Osteoblast (primary cell): Measurements from ENCODE around the gene PMS1. TPM values are rescaled to one million over a fixed set of nuclear protein-coding genes. Genes with fewer than 3 reads are reported as not detected.

Experiments
- DNase-seq: peaks from one replicate; pipeline ENCODE4 v3.0.0; 2011; ENCODE audit warnings: low spot score, mixed read lengths; ENCODE audit not compliant: insufficient read length; ENCODE audit errors: missing footprints
- H2AFZ ChIP-seq: 2 replicates; pipeline ENCODE4 v1.6.0; 2011; ENCODE audit warnings: mild to moderate bottlenecking, low read length
- H3K27ac ChIP-seq: 2 replicates; pipeline ENCODE4 v1.5.1; 2011; ENCODE audit warnings: mild to moderate bottlenecking, low read depth, low read length, moderate library complexity
- H3K27me3 ChIP-seq: 2 replicates; pipeline ENCODE4 v1.6.0; 2012; ENCODE audit warnings: mild to moderate bottlenecking, control low read depth, inconsistent platforms, low read length, moderate library complexity; ENCODE audit not compliant: insufficient read depth
- H3K36me3 ChIP-seq: 2 replicates; pipeline ENCODE4 v1.5.1; 2011; ENCODE audit warnings: mild to moderate bottlenecking, low read length, control low read depth, moderate library complexity; ENCODE audit not compliant: insufficient read depth
- H3K4me1 ChIP-seq: 2 replicates; pipeline ENCODE4 v1.5.1; 2011; ENCODE audit warnings: mild to moderate bottlenecking, low read length, control low read depth, moderate library complexity; ENCODE audit not compliant: insufficient read depth
- H3K4me2 ChIP-seq: 2 replicates; pipeline ENCODE4 v1.6.0; 2011; ENCODE audit warnings: mild to moderate bottlenecking, low read length; ENCODE audit not compliant: insufficient read depth
- H3K4me3 ChIP-seq: fragments of 200-600 bp; sonication (generic); 3 replicates; pipeline ENCODE4 v1.5.1; 2012; ENCODE audit warnings: mild to moderate bottlenecking, low read length, inconsistent platforms; ENCODE audit not compliant: insufficient read depth
- H3K79me2 ChIP-seq: 2 replicates; pipeline ENCODE4 v1.6.0; 2012; ENCODE audit warnings: mild to moderate bottlenecking, low read length, control low read depth, inconsistent platforms; ENCODE audit not compliant: insufficient read depth
- H3K9me3 ChIP-seq: 2 replicates; pipeline ENCODE4 v1.5.1; 2011; ENCODE audit warnings: low read depth, low read length, control low read depth
- H4K20me1 ChIP-seq: 2 replicates; pipeline ENCODE4 v1.6.0; 2012; ENCODE audit warnings: mild to moderate bottlenecking, low read length, control low read depth; ENCODE audit not compliant: insufficient read depth
- total RNA-seq: library from RNA; depleted of rRNA; stranded (reverse); fragments of >200 nt; gene quantifications from 2 replicates; pipeline ENCODE4 v1.2.3, GENCODE V29; 2012
- TF ChIP-seq, protein P1 (sequence below): IDR thresholded peaks from 2 replicates; pipeline ENCODE4 v1.5.1; 2011; ENCODE audit warnings: mild to moderate bottlenecking, low read depth, low read length, moderate library complexity; ENCODE audit errors: extremely low read depth

PMS1 gene
- total RNA-seq, 1 donor = 29.3 TPM

DNA sequence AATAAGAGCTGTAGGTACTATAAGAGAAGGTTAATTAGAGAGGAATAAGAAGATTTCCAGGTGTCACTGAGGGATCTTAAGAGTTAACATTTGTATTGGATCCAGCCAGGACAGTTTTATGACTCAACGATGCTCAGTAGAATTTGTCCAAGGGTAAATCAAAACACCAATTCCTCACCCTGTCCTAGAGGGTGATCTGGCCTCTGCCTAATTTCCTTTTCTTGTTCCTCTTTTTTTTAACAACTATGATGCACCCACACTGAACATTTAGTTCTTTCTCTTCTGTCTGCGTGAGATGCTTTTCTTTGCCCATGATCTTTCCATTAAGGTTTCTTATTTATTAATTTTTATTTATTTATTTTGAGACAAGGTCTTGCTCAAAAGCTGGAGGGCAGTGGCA is 92.0 kb downstream of the PMS1 start:
- no peak for DNase-seq
- no peaks in the 10 kb centered on the region for H3K9me3 ChIP-seq

DNA sequence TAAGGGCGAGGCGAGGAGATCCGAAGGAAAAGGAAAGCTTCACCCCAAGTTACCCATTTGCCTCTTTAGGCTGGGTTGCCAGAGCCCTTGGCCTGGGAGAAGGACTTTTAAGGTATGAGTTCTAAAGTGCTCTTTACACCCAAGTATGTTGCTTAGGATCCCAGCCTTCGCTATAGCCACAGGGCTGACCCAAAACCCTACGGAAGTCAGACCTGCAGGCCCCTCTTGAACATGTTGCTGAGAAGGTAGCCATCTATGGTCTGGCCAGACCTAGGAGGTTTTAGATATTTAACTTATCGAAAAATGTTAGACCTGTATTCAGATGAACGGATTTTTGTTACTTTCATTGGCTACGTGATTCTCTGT is 95.4 kb downstream of the PMS1 start:
- no peaks in the 10 kb centered on the region for H3K27me3 ChIP-seq
- H3K4me2 ChIP-seq = no peak overlapping the region
- H3K4me3 ChIP-seq = no peak overlapping the region
- DNase-seq = no peak
- no peaks in the 10 kb centered on the region for H3K9me3 ChIP-seq
- no peaks in the 10 kb centered on the region for H3K36me3 ChIP-seq
- H3K79me2 ChIP-seq = no peaks in the 10 kb centered on the region
- TF ChIP-seq, protein P1, sequence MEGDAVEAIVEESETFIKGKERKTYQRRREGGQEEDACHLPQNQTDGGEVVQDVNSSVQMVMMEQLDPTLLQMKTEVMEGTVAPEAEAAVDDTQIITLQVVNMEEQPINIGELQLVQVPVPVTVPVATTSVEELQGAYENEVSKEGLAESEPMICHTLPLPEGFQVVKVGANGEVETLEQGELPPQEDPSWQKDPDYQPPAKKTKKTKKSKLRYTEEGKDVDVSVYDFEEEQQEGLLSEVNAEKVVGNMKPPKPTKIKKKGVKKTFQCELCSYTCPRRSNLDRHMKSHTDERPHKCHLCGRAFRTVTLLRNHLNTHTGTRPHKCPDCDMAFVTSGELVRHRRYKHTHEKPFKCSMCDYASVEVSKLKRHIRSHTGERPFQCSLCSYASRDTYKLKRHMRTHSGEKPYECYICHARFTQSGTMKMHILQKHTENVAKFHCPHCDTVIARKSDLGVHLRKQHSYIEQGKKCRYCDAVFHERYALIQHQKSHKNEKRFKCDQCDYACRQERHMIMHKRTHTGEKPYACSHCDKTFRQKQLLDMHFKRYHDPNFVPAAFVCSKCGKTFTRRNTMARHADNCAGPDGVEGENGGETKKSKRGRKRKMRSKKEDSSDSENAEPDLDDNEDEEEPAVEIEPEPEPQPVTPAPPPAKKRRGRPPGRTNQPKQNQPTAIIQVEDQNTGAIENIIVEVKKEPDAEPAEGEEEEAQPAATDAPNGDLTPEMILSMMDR = no peak
- no peaks in the 10 kb centered on the region for H4K20me1 ChIP-seq
- no peak overlapping the region for H3K27ac ChIP-seq
- H3K4me1 ChIP-seq = no peaks in the 10 kb centered on the region
- H2AFZ ChIP-seq = no peak overlapping the region

More for the DNA sequence above, 92.0 kb downstream of the PMS1 start:
- Histone ChIP-seq H3K4me2 (no peak overlapping the region), H3K79me2 (no peaks in the 10 kb centered on the region), H3K27me3 (no peaks in the 10 kb centered on the region), H3K4me3 (no peak overlapping the region), H3K27ac (no peak overlapping the region), H4K20me1 (no peaks in the 10 kb centered on the region), H3K36me3 (peaks cover 6% of the 10 kb centered on the region), H2AFZ (no peak overlapping the region), H3K4me1 (no peaks in the 10 kb centered on the region)
- TF ChIP-seq, protein P1 = no peak

DNA sequence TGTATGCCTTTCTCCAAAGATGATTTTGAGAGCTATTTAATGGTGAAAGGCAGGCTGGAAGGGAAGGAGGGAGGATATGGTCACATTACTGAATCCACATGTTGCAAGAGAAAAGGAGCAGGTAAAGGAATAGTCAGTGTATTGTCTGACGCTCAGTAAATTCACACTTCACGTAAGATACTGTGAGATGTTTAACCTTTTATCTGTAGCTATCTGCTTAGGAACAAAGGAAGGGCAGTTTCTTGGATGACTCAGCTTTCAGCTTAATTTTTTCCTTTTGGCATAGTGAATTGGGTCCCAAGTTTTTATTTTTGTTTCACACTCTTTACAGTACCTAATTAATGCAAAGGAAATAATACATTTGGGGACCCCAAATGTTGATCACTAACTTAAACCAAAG is 96.2 kb downstream of the PMS1 start:
- no peak overlapping the region for H3K27ac ChIP-seq
- no peaks in the 10 kb centered on the region for H3K27me3 ChIP-seq
- no peaks in the 10 kb centered on the region for H4K20me1 ChIP-seq
- H3K4me1 ChIP-seq = no peaks in the 10 kb centered on the region
- H2AFZ ChIP-seq = no peak overlapping the region
- H3K4me3 ChIP-seq = no peak overlapping the region
- no peak overlapping the region for H3K4me2 ChIP-seq
- H3K36me3 ChIP-seq = no peaks in the 10 kb centered on the region
- TF ChIP-seq, protein P1 = no peak
- no peaks in the 10 kb centered on the region for H3K79me2 ChIP-seq
- DNase-seq = no peak
- H3K9me3 ChIP-seq = no peaks in the 10 kb centered on the region

DNA sequence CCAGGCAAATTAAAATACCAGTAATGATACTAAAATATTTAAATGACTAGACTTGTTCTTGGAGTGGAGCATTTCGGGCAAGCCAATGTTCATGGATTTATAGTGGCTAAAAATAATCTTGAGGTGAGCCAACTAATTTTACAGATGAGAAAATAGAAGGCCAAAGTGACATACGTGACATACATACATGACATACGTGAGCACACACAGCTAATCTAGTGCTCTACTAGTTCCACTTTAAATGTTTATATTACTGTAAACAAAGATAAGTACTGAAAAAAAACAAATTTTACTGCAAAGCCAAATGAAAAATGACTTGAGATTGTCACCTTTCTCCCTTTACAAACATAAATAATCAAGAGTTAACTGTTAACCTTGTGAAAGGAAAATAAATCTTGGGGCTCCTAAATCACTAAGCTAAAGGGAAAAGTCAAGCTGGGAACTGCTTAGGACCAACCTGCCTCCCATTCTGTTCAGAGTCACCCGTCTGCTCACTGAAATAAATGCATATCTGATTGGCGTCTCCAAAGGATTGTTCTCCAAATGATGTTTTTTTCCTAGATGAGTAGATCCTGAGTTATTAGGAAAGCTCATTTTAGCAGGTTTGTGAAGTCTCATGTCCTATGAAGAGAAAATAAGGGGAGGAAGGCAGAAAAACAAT is 96.7 kb downstream of the PMS1 start:
- Histone ChIP-seq H3K9me3 (no peaks in the 10 kb centered on the region), H3K4me1 (no peaks in the 10 kb centered on the region), H3K27ac (no peak overlapping the region), H3K79me2 (no peaks in the 10 kb centered on the region), H4K20me1 (no peaks in the 10 kb centered on the region), H3K27me3 (no peaks in the 10 kb centered on the region), H3K4me2 (no peak overlapping the region), H3K36me3 (no peaks in the 10 kb centered on the region), H2AFZ (no peak overlapping the region), H3K4me3 (no peak overlapping the region)
- TF ChIP-seq, protein P1 = no peak
- DNase-seq = no peak
